Endothelial cell of hepatic sinusoid (primary cell): ENCODE results near the gene BBS1.
"Not testable (repeated sequence)": the region's sequence is repeated elsewhere in the genome, so short reads cannot be mapped to it uniquely, and the experiment has no call there.

Experiments
- in situ Hi-C: cut with HindIII; loops from 2 replicates; pipeline ENCODE4 v1.10.0; 2017; ENCODE audit warnings: low sequenced_read_pairs

The BBS1 gene

GRCh38 chr11:66568124-66568916, 57.9 kb downstream of the BBS1 start, which contains the start of gene CTSF:
CTSF (minus strand) TSS chr11:66568606; CDS start chr11:66568486, 120 bp downstream.
- in situ Hi-C loops, result no loop called here

GRCh38 chr11:66569076-66569475, 58.6 kb downstream of the BBS1 start:
- in situ Hi-C loops, result no loop called here

DNA sequence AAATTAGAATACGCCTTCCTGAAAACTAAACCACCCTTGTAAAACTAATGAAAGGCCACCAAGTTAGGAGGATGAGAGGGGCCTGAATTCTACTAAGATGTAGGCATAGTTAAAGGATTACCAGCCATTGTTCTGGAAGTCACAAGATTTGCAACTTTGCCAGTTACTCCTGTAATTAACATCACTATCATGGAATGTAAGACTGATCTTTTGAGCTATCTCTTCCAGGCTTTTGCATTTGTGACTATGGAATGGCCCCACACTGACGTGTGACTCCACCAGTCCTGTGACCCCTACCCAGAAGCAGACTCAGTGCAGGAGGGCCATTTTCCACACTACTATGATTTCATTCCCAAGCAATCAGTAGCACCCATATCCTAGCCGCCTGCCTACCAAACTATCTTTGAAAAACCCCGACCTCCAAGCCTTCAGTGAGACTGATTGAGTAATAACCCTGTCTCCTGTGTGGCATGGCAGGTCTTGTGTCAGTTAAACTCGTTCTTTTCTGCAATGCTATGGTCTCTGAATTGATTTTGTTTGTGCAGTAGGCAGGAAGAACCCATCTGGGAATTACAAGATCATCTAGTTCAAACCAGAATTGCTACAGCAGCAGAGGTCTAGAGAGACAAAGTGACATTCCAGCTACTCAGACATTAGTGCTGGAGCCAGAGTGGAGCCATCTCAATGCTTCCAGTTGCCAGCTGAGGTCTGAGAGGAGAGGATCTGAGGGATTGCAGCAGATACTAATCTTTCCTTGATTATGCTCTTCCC, 59.8 kb downstream of the BBS1 start:
- in situ Hi-C loops, result no loop called here

- in situ Hi-C loops, result no loop called here
Observed at GRCh38 chr11:66570850-66571180, 60.4 kb downstream of the BBS1 start.

DNA sequence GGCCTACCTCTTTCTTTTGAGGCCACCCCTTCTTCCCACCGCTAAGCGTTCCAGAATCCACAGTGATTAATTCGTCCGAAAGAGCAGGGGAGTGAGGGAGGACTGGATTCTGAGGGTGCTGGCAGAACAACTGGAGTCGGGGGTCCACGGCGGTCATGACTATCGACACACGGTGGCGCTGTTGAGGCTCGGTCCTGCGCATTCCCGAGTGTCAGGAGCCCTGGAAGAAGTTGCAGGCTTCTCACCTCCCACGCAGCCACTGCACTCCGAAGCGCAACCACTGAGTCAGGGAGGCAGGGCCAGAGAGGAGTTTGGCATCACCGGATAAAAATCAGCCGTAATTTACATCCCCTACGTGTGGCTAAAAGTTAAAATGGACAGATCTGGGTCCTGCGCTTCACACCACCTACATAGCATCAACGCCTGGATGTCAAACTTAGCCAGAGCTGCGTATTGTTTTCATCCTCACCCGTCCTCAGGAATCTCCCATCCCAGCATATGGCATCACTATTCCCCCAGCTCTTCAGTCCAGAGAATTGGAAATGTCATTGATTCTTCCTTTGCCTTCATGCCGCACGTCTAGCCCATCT, 68.7 kb downstream of the BBS1 start:
- in situ Hi-C loops, result no loop called here

- in situ Hi-C loops, result no loop called here
Observed at GRCh38 chr11:66580803-66581202, 70.4 kb downstream of the BBS1 start.

GRCh38 chr11:66581261-66581660, 70.8 kb downstream of the BBS1 start:
- in situ Hi-C loops, result no loop called here

DNA sequence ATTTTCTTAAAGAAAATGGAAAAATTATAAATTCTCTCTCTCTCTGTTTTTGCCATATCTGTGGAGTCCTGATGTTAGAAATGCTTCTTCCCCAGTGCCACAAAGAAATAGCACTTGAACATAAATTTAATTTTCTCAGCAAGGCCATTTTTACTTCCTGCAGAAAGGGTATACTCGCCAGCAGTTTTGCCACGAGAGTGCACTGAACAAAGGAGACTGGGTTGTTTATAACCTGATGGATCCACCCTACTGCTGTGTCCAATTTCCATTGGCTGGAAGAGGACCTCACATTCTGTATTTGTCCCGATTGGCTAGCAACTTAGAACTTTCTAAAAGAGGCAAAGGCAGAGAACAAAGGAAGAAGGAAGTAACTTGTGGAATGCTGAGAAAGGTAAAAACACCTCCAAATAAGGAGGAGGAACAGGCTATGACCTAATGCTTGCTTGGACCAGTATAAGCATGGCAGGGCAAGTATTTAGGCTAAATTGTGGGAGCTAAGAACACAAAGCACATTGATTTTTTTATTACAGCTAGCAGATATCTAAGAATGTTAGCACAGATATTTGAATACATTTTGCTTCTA, 72.2 kb downstream of the BBS1 start:
- in situ Hi-C loops, result not testable (repeated sequence)
